Large intestine (tissue), 3 donors: Measurements from ENCODE around the gene ABHD17A. TPM values are rescaled to one million over a fixed set of nuclear protein-coding genes. Genes with fewer than 3 reads are reported as not detected.

Source experiments
- DNase-seq, 2 donors: peaks; one replicate each; pipeline versions ENCODE4 v3.0.0 to v3.0.0-alpha.2; 2013
- H3K27ac ChIP-seq: one replicate; pipeline ENCODE4 v1.5.1; 2013; ENCODE audit warnings: low read length
- H3K27me3 ChIP-seq: 2 replicates; pipeline ENCODE4 v1.6.1; 2013; ENCODE audit warnings: low read length; ENCODE audit not compliant: control insufficient read depth, insufficient read depth
- H3K36me3 ChIP-seq: 2 replicates; pipeline ENCODE4 v1.6.1; 2013; ENCODE audit warnings: low read length; ENCODE audit not compliant: control insufficient read depth, insufficient read depth
- H3K4me1 ChIP-seq: one replicate; pipeline ENCODE4 v1.6.1; 2013; ENCODE audit warnings: low read length; ENCODE audit not compliant: control insufficient read depth, insufficient read depth
- H3K4me3 ChIP-seq: one replicate; pipeline ENCODE4 v1.5.1; 2013; ENCODE audit warnings: low read length
- H3K9me3 ChIP-seq: one replicate; pipeline ENCODE4 v1.6.1; 2013; ENCODE audit warnings: mild to moderate bottlenecking, low read depth, low read length, moderate library complexity; ENCODE audit not compliant: control insufficient read depth
- WGBS: methylation state at CpG from one replicate; pipeline ENCODE4 v1.1.5; 2013; ENCODE audit warnings: low lambda C conversion rate; ENCODE audit not compliant: insufficient coverage; 5-methylcytosine and 5-hydroxymethylcytosine counted together
- polyA plus RNA-seq: library from polyadenylated mRNA; unstranded; fragments of 120-200 nt; gene quantifications from one replicate; pipeline ENCODE4 v1.2.1, GENCODE V29; 2013

ABHD17A gene
- polyA plus RNA-seq, 1 donor: 46.4 TPM

DNA sequence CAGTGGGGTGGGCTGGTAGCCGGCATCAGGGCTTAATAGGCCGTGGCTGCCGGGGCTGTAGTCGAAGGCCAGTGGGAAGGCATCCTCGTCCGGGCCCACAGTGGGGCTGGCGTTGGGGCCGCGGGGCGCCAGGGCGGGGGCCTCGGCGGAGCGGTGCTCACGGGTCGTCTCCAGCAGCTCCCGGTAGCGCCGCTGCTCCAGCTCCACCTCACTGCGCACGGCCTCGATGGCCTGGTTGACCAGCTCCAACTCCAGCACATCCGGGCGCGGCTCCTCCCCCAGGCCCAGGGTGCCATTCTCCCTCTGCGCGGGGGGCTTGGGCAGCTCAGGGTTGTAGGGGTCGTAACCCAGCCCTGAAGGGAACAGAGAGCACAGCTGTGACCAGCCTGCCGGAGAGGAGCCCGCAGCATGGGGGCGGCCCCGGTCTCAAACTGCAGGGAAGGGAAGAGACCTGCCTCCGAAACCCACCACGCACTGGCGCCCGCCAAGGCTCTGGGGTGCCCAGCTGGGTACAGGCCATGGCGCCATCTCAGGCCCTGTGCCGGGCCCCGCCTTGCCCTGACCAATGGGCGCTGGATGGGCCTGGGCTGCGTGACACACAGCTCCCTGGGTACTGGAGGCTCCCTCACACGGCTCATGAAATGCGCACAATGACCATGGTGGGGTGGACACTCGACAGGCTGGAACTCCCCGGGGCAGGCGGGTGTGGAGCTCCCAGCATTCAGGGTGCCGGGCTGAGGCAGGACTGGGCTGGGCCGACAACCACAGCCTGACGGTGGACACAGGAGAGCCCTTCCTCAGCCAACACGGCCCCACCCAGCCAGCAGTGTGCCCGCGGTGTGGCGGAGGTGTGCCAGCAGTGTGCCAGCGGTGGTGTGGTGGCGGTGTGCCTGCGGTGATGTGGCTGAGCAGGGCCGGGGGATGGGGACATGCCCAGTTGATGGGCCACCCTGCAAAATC is 56.7 kb downstream of the ABHD17A start:
- DNase-seq: no peak
- Histone ChIP-seq H3K4me3 (no peak overlapping the region), H3K9me3 (peaks cover 5% of the 10 kb centered on the region), H3K36me3 (peaks cover 47% of the 10 kb centered on the region), H3K27ac (no peak overlapping the region), H3K4me1 (peaks cover 13% of the 10 kb centered on the region), H3K27me3 (no peaks in the 10 kb centered on the region)
- no CpG with 5 or more reads among the region's 57 CpGs for WGBS

DNA sequence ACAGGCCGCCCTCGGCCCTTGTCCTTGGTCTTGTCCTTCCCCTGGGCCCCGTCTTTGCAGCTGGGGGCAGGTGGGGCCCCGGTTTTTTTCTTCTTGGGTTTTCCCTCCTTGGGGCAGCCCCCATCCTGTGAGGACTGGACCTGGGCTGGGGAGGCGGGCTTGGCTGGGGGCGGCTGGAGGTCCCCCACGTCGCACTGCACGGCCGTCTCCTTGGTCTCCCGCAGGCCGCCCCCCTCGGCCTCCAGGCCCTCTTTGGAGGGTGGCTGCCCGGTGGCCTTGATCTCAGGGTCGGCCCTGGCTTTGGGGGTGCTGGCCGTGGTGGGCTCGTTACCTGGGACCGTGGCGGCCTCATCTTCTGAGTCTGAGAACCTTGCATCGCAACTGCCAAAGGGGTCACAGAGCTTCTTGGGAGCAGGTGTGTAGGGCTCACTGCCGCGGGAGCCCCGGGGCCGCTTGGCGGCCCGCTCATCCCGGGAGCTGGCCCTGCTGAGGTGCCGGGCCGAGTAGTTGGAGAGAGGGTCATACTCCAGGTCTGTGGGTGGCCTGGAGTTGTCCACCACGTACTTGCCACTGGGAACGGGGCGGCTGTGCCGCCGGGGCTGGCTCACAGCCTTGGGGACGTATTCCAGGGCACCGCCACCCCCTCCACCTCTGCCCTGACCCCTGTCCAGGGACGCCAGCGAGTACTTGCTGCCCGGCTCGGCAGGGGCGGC is 57.6 kb downstream of the ABHD17A start:
- H3K4me3 ChIP-seq: no peak overlapping the region
- peaks cover 51% of the 10 kb centered on the region for H3K36me3 ChIP-seq
- H3K9me3 ChIP-seq: peaks cover 5% of the 10 kb centered on the region
- no peak overlapping the region for H3K27ac ChIP-seq
- no peaks in the 10 kb centered on the region for H3K27me3 ChIP-seq
- WGBS: no CpG with 5 or more reads among the region's 41 CpGs
- H3K4me1 ChIP-seq: peaks cover 13% of the 10 kb centered on the region
- DNase-seq: no peak

Other genes starting within 250 kb of the ABHD17A start
- gene TCF3, start 232.9 kb downstream of the ABHD17A start, polyA plus RNA-seq: 74.3 TPM
- gene ONECUT3, start 132.0 kb downstream of the ABHD17A start, polyA plus RNA-seq: 1.6 TPM
- 0.99 TPM for gene ATP8B3, start 73.2 kb downstream of the ABHD17A start, polyA plus RNA-seq
- 23.8 TPM for gene REXO1, start 37.0 kb downstream of the ABHD17A start, polyA plus RNA-seq
- 19.5 TPM for gene KLF16, start 21.9 kb downstream of the ABHD17A start, polyA plus RNA-seq
- 5.1 TPM for gene ADAT3, start 19.9 kb upstream of the ABHD17A start, polyA plus RNA-seq
- gene SCAMP4, start 19.9 kb upstream of the ABHD17A start, polyA plus RNA-seq: 36.6 TPM
- 56.9 TPM for gene CSNK1G2, start 55.7 kb upstream of the ABHD17A start, polyA plus RNA-seq
- 96.7 TPM for gene BTBD2, start 130.2 kb upstream of the ABHD17A start, polyA plus RNA-seq
- gene MKNK2, start 165.7 kb upstream of the ABHD17A start, polyA plus RNA-seq: 86.8 TPM
- 20.8 TPM for gene MOB3A, start 210.8 kb upstream of the ABHD17A start, polyA plus RNA-seq
- gene IZUMO4, start 211.4 kb upstream of the ABHD17A start, polyA plus RNA-seq: 4.4 TPM